Kidney (tissue), 14 donors: ENCODE data around the gene NHERF2. TPM values are rescaled to one million over a fixed set of nuclear protein-coding genes. Genes with fewer than 3 reads are reported as not detected.

Experiments
- DNase-seq, 5 donors: peaks; one replicate each; pipeline ENCODE4 v3.0.0-alpha.2; 2013 to 2020
- FAIRE-seq: peaks from 2 replicates; lab custom pipeline; 2012; peaks lifted over from hg19 to GRCh38; lab: Jason Lieb, UNC
- H3K27ac ChIP-seq, 2 donors: one replicate each; pipeline ENCODE4 v1.7.0; 2013; ENCODE audit warnings: low read depth in 2 of 2, low read length in 2 of 2, inconsistent platforms in 1 of 2
- H3K27me3 ChIP-seq: one replicate; pipeline ENCODE4 v1.7.1; 2013; ENCODE audit warnings: low read length, inconsistent platforms; ENCODE audit not compliant: control insufficient read depth, insufficient read depth
- H3K36me3 ChIP-seq, 3 donors: one replicate each; pipeline versions ENCODE4 v1.7.0 to v1.7.1; 2013; ENCODE audit warnings: low read length in 3 of 3, control low read depth in 1 of 3, inconsistent platforms in 1 of 3; ENCODE audit not compliant: insufficient read depth in 3 of 3, control insufficient read depth in 2 of 3
- H3K4me1 ChIP-seq, 3 donors: one replicate each; pipeline versions ENCODE4 v1.7.0 to v1.7.1; 2013; ENCODE audit warnings: low read length in 3 of 3, inconsistent platforms in 1 of 3, low read depth in 1 of 3; ENCODE audit not compliant: control insufficient read depth in 2 of 3, insufficient read depth in 2 of 3
- H3K4me3 ChIP-seq, 3 donors: one replicate each; pipeline versions ENCODE4 v1.7.0 to v1.8.1; 2013; ENCODE audit warnings: low read length in 3 of 3, control low read depth in 1 of 3, inconsistent platforms in 1 of 3
- H3K9ac ChIP-seq, 3 donors: one replicate each; pipeline versions ENCODE4 v1.7.0 to v1.7.1; 2013; ENCODE audit warnings: low read length in 3 of 3, control low read depth in 1 of 3, inconsistent platforms in 1 of 3
- H3K9me3 ChIP-seq, 3 donors: one replicate each; pipeline versions ENCODE4 v1.7.0 to v1.7.1; 2013; ENCODE audit warnings: low read length in 3 of 3, control low read depth in 1 of 3, inconsistent platforms in 1 of 3; ENCODE audit not compliant: control insufficient read depth in 2 of 3, insufficient read depth in 1 of 3
- intact Hi-C: fragments of 100-400 bp; cut with DNase I; formaldehyde crosslinking; loops from one replicate; pipeline ENCODE4 v1.11.1; 2022
- polyA plus RNA-seq: library from polyadenylated mRNA; stranded (reverse); fragments of 350-450 nt; fragmentation: Illumina TruSeq; extraction: RNeasy Lipid Tissue Mini Kit (QIAGEN cat#74804); gene quantifications from one replicate; pipeline ENCODE4 v1.2.3, GENCODE V29; 2014; ENCODE audit warnings: low read depth, low replicate concordance; ENCODE audit not compliant: insufficient read depth
- total RNA-seq: library from RNA; stranded (reverse); fragmentation: NEBNext Ultra II Directional; extraction: Animal tissue kit (Norgen Biotek cat#: 25700); gene quantifications from one replicate; pipeline ENCODE4 v1.2.1, GENCODE V29; 2021
- TF ChIP-seq, protein P1 (sequence below): IDR thresholded peaks from 3 replicates; pipeline ENCODE4 v1.5.1; 2012; ENCODE audit warnings: mild to moderate bottlenecking, moderate library complexity, borderline replicate concordance; ENCODE audit not compliant: insufficient read depth; ENCODE audit errors: extremely low read depth
- donor health status: control.
- donor health status: control.
- donor health status: control.
- donor health status: control.
- donor health status: control.
- donor health status: DM: yes; HTN: yes; CAD: no.
- donor health status: Normal renal cell carcinoma (clear cell type).

Gene NHERF2
- total and polyA plus RNA-seq, 2 donors from 2014 or later: 238 to 405 TPM

DNA sequence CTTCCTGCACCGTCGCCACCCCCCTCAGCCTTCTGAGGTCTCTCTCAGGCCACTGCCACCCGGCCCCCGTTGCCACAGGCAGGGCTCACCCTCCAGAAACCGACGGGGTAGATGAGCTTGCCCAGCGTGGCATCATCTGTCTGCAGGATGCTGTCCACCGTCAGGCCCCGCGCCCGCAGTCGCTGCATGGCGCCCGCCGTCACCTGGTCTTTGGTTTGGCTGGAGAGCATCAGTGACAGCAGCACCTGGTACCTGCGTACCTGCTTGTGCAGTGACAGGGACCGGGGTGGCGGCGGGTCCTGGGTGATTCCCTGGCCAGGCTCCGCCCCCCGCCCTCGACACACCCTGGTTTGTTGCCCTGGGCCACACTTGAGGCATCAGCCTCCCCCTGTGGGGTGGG is 17.8 kb downstream of the NHERF2 start:
- Histone ChIP-seq H3K9me3 (no peaks in the 10 kb centered on the region), H3K4me3 (no peak overlapping the region), H3K4me1 (peaks cover 0 to 38% (median 4%) of the 10 kb centered on the region in 3 donors), H3K27me3 (no peaks in the 10 kb centered on the region), H3K36me3 (no peaks in the 10 kb centered on the region), H3K9ac (no peak overlapping the region), H3K27ac (no peak overlapping the region)
- TF ChIP-seq, protein P1, sequence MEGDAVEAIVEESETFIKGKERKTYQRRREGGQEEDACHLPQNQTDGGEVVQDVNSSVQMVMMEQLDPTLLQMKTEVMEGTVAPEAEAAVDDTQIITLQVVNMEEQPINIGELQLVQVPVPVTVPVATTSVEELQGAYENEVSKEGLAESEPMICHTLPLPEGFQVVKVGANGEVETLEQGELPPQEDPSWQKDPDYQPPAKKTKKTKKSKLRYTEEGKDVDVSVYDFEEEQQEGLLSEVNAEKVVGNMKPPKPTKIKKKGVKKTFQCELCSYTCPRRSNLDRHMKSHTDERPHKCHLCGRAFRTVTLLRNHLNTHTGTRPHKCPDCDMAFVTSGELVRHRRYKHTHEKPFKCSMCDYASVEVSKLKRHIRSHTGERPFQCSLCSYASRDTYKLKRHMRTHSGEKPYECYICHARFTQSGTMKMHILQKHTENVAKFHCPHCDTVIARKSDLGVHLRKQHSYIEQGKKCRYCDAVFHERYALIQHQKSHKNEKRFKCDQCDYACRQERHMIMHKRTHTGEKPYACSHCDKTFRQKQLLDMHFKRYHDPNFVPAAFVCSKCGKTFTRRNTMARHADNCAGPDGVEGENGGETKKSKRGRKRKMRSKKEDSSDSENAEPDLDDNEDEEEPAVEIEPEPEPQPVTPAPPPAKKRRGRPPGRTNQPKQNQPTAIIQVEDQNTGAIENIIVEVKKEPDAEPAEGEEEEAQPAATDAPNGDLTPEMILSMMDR: no peak
- peak in 2 of 5 donors; percentile 56 to 79 for DNase-seq
- intact Hi-C loops: no loop called here
- no peak for FAIRE-seq

DNA sequence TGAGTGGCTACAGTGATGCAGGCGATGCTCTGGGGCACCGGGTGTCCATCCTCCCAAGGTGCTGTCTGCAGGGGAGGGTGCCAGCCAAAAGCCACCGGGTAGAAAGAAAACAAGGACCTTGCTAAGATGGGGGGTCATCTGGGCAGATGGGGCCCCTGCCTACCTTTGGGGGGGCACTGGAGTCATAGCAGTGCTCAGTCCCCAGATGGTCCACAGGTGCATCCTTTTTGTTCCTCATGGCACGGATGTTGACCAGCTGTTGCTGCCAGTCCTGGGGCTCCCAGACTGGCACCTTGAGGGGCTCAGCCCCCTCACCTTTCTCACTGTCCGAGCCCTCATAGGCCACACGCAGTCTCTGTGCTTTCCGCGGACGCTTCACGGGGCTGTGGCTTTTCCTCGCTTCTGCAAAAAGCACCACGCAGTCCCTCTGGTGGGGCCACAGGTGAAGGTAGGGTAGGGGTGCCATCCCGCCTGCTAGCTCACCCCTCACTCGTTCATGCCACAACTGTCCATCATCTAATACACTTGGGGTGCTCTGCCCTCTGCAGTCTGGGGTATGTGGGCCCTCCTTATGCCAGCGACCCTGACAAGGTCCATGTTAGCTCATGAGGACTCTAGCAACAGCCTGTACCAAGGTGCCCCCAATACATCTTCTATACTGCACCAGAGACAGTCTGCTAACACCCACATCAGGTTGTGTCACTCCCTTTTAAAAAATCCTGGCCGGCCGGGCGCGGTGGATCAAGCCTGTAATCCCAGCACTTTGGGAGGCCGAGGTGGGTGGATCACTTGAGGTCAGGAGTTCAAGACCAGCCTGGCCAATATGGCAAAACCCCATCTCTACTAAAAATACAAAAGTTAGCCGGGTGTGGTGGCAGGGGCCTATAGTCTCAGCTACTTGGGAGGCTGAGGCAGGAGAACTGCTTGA is 19.5 kb downstream of the NHERF2 start:
- Histone ChIP-seq H3K9me3 (no peaks in the 10 kb centered on the region), H3K9ac (peak overlapping the region in 1 of 3 donors; percentile 34), H3K4me1 (peaks cover 0 to 29% (median 4%) of the 10 kb centered on the region in 3 donors), H3K4me3 (peak overlapping the region in 1 of 3 donors; percentile 44), H3K36me3 (peaks cover 0 to 2% (median 2%) of the 10 kb centered on the region in 3 donors), H3K27ac (no peak overlapping the region), H3K27me3 (no peaks in the 10 kb centered on the region)
- FAIRE-seq (no peak), DNase-seq (peak in 1 of 5 donors; percentile 50)
- TF ChIP-seq, protein P1: no peak
- intact Hi-C loops: no loop called here

DNA sequence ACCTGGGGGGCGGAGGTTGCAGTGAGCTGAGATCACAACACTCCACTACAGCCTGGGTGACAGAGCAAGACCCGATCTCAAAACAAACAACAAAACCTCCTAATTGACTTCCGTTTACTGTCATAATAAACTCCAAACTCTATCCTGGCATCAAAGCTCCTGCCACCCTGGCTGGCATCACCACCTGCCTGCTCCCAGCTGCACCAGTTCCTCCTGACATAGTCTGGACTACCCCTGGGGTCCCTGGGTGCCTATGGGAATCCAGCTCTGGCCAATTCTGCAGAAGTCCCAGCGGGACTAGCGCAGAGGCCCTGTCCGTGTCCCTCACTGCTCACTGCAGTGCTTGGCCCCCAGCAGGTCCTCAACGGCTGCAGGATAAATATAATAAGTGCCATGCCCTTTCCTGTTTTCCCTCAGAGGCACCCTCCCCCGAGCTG is 20.2 kb downstream of the NHERF2 start:
- Histone ChIP-seq H3K9ac (peak overlapping the region in 1 of 3 donors; percentile 55), H3K27ac (no peak overlapping the region), H3K4me3 (peak overlapping the region; percentile 24 to 94 (median 44)), H3K27me3 (no peaks in the 10 kb centered on the region), H3K36me3 (peaks cover 0 to 6% (median 2%) of the 10 kb centered on the region in 3 donors), H3K4me1 (peaks cover 0 to 29% (median 4%) of the 10 kb centered on the region in 3 donors), H3K9me3 (no peaks in the 10 kb centered on the region)
- DNase-seq: peak in 1 of 5 donors; percentile 72
- no peak for FAIRE-seq
- intact Hi-C loops: no loop called here
- TF ChIP-seq, protein P1: no peak
